Dermis blood vessel endothelial cell (primary cell): ENCODE data around the gene ARHGEF1. TPM values are rescaled to one million over a fixed set of nuclear protein-coding genes. Genes with fewer than 3 reads are reported as not detected.
"Not testable (repeated sequence)": the region's sequence is repeated elsewhere in the genome, so short reads cannot be mapped to it uniquely, and the experiment has no call there.

Experiments
- DNase-seq: peaks from one replicate; pipeline ENCODE4 v3.0.0; 2010
- total RNA-seq: library from RNA; depleted of rRNA; stranded (reverse); fragments of >200 nt; gene quantifications from 2 replicates; pipeline ENCODE4 v1.2.3, GENCODE V29; 2014

Gene ARHGEF1
- total RNA-seq, 1 donor from 2014 or later: 53.8 TPM

DNA sequence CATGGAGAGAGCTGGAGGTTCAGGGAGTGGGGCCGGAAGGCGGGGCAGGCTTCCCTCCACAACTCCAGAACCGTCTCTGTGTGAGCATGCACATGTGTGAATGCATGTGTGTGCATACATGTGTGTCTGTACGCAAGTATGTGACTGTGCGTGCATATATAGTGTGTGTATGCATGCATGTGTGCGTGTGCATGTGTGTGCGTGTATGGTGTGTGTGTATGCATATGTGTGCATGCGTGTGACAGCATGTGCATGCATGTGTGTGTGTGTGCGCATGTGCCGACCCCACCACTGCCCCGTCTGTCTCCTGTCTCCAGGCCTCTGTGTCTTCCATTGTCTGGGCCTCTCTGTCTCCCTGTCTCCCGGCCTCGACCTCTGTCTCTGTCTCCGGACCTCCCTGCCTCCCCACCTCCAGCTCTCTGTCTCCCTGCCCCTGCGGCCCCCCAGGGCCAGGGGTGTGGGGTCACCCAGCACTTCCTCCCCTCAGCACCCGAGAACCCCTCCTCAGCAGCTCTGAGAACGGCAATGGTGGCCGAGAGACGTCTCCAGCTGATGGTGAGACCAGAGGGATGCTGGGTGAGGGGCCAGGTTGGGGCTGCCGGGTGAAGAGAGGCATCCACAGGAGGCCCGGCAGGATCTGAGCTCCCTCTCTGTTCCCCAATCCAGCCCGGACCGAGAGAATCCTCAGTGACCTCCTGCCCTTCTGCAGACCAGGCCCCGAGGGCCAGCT lies 22.5 kb downstream of the ARHGEF1 start:
- DNase-seq: no peak

DNA sequence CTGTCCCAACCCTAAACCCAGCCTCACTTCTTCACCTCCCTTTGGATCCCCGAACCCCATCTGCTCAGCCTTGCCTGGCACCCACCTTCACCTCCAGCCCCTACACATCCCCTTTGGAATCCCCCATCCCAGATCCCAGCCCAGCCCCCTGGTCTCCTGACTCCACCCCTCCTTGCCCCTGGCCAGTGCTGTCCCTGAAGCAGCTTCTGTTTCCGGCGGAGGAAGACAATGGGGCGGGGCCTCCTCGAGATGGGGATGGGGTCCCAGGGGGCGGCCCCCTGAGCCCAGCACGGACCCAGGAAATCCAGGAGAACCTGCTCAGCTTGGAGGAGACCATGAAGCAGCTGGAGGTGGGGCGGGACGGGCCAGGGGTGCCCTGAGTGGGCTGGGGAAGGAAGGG lies 23.3 kb downstream of the ARHGEF1 start:
- DNase-seq: no peak

DNA sequence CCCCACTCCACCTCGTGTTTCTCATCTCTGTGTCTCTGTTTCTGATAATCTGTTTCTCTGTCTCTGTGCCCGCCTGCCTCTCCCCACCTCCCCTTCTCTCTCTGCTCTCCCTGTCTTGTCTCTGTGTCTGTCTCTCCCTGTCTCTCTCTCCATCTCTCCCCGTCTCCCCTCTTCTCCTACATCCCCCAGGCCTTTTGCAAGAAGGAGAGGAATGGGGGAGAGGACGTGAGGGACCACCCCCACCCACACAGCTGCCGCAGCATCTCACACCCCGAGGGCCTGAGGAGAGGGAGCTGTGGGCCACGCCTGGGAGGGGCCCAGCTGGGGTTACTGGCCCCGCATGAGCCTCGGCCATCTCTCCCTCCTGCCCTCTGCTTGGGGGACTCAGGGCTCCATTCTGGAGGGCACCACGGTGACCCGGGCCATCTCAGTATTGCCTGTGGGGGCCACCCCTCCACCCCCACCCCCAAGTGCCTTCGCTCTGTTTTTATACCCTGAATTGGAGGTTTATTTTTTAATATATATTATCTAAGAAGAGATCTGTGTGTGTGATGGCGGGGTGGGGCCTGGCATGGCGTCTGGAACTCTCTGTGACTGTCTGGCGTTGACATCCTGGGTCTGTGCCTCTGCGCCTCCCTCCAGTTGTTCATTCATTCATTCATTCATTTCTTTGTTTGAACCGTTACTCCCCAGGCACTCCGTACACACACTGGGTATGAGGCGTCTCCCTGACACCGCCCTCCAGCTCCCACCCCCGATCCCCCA lies 24.1 kb downstream of the ARHGEF1 start:
- DNase-seq: no peak

DNA sequence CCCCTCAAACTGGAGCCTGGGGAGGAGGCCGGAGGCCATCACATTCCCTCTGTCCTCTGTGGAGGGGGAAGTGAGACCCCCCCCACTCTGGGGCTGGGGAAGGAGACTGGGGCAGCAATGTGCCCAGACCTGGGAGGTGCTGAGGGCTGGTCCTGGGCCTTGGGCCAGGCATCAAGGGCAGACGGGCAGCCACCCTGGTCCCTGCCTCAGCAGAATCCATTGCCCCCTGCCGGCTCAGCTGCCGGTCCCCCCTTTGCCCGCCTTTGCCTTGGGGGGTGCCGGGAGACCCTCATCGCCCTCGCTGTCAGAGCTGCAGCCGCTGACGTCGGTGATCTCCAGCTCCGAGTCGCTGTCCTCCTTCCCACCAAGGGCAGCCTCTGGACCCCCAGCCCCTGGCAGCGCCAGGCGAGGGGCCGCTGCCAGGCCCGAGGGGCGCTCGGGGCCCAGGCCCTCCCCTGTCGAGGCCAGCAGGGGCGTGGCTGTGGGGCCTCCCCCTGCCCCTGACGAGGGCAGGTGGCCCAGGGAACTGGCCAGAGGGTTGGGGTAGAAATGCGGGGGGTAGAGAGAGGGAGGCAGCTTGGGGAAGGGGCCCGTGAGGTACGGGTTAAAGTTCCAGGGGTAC lies 25.1 kb downstream of the ARHGEF1 start:
- no peak for DNase-seq

- no peak for DNase-seq
Measured at GRCh38 chr19:41908724-41909464, 25.9 kb downstream of the ARHGEF1 start.

- no peak for DNase-seq
Measured at GRCh38 chr19:41909706-41910105, 26.7 kb downstream of the ARHGEF1 start.

GRCh38 chr19:41910240-41910991 lies 27.4 kb downstream of the ARHGEF1 start:
- no peak for DNase-seq

DNA sequence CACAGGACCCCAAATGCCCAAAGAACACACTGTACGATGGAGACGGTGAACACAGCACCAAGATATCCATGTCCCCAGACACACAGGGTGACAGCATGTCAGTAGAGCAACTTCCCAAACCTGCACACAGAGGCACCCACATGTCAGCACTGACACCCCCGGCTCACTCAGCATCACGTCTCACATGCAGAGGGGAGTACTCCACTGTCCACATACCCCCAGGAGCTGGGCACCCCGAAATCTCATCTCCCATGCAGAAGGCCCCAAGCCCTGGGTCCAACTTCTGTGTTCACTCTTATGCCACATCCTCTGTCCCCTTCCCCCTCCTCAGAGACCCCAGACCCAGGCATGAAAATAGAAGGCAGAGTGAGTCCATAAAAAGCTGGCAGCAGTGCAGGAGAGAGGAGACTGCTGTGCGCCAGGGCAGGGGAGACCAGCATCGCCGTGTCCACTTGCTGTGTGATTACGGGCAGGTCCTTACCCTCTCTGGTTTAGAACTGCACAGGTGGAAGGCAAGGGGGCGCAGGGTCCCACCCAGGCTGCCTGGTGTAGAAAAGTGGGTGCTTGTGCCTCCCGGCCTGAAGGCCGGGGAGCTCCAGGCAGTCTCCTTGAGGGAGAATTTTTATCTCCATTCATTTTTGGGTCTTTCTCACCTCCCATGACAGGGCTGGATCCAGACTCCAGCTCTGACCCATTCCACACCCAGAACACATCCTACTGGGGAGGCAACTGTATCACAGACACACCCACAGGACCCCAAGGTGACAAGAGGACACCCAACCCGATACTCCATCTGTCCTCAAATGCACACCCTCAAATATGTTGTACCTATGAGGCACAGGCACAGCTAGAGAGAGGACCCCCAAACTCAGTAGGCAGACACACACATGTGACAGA lies 28.3 kb downstream of the ARHGEF1 start:
- DNase-seq: no peak

DNA sequence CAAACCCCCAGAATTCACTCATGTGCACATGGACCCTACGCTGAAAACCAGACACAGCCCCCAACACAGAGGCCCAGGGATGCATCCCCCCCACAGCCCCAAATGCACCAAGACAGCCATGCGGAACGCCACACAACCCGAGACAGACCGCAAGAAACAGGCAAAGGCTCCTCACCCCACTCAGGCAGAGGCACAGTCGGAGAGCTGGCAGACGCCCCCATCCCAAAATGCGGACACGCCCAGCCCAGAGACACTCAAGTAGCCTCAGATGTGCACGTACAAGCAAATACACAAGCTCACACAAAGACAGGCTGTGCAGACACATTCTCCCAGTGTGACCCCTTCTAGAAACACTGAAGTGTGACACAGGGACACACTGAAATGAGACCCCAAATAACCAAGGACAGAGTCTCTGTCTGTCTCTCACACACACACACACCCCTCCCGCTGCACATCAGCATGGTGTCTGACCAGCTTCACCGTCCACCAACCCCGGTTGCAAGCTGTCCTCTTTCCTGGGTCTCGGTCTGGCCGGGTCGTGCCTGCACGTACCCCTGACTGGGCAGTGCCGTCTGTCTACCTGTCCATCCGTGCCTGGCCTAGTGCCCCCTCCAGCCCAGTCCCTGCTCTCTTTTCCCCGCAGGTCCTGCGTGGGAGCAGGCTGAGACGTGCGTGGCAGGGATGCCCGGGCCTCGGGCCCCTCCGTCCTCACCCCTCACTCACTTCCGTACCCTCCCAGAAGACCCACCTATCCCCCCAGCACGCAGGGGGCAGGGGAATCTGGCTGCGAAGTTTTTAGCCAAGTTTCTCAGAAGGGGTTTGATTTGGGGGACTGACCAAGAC lies 29.1 kb downstream of the ARHGEF1 start:
- no peak for DNase-seq

DNA sequence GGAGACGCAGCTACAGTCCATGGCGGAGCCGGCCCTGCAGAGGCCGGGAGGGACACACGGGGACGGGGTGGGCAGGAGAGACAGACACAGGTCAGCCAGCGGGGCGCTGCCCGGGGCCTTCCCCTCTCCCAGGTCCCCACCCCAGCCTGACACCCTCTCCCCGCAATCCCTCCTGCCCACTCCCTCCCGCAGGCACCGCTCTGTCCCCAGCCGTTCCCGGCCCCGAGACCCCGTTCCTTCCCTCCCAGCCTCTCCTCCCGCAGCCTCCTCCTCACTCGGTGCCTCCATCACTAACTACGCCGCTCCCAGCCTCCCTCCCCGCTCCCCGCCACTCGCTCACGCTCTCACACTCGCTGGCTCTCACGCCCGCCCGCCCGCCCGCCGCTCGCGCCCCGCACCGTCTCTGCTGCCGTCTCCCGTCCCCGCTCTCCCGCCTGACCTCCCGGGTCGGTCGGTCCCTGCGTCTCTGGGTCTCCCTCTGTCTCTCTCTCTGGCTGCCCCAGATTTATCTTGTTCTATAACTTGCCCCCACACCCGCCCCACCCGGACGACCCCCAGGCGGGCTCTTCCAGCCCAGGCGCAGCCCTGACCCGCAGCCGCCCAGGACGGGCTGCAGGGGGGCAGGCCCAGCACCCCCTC lies 30.0 kb downstream of the ARHGEF1 start:
- no peak for DNase-seq

DNA sequence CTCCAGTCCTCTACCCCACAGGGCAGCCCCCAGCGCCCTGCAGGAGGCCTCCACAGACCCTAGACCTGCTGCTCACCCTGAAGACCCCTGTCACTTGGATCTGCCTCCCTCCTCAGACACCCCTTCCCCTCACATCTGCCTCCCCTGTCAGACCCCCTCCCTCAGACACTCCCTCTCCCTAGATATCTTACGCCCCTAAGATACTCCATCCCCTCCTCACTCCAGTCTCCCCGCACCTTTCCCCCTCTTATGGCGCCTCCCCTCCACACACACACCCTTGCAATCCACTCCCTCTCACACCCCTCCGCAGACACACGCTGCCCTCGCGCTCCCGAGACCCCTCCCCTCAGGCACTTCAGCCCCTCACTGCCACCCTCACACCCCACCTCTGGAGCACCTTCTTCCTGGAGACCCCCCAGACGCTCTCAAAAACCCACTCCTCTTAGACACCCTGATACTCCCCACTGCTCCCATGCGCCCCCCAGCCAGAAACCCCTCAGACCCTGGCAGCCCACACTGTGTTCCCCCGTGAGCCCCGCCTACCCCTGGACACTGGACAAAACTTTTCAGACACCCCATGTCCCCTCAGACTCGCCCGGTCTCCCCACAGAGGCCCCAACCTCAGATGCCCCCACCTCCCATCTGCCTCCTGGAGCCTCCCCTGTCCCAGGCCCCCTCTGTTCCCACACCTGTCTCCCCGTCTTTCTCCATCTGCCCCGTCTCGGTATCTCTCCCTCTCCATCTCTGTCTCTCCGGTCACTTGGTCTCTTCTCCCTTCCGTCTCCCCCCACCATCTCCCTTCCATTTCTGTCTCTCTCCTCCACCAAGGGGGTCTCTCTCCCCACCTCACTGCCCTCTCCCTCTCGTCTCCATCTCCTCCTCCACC lies 30.8 kb downstream of the ARHGEF1 start:
- DNase-seq: no peak

DNA sequence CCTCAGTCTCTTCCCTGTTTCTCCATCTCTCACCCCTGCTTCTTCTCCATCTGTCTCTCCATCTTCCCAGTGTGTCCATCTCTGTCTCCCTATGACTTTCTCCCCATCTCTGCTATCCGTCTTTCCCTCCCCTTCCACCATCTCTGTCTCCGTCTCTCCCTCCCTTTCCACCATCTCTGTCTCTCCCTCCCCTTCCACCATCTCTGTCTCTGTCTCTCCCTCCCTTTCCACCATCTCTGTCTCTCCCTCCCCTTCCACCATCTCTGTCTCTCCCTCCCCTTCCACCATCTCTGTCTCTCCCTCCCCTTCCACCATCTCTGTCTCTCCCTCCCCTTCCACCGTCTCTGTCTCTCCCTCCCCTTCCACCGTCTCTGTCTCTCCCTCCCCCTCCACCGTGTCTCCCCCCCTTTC lies 31.4 kb downstream of the ARHGEF1 start:
- DNase-seq: not testable (repeated sequence)

DNA sequence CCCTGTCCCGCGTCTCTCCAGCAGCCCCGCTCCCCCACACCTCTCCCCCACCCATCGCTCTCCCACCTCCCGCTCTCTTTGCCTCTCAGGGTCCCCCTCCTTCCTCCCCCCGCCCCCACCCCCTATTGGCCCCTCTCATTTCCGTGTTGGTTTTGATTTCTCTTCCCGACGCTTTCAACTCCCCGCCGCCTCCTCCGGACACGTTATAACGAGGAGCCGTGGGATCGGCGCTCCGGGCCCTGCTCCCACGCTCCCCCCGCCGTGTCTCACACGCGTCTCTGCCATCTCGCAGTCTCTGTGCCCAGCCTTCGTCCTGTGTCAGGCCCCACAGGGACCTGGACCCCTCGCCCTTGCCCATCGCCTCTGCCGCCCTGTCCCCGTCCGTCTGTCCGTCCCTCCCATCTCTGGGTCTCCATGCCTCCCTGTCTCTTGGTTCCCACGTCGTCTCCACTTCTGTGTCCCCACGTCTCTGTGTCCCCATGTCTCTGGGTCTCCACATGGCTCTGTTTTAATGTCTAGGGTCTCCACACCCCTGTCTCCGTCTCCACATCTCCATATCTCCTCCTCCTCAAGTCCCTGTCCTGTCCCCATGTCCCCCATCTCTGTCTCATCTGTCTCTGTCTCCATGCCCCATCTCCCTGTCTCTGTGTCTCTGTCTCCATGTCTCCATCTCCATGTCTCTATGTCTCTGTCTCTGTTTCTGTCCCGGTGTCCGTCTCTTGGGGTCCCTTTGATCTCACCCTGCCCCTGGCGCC lies 32.2 kb downstream of the ARHGEF1 start:
- DNase-seq: no peak

DNA sequence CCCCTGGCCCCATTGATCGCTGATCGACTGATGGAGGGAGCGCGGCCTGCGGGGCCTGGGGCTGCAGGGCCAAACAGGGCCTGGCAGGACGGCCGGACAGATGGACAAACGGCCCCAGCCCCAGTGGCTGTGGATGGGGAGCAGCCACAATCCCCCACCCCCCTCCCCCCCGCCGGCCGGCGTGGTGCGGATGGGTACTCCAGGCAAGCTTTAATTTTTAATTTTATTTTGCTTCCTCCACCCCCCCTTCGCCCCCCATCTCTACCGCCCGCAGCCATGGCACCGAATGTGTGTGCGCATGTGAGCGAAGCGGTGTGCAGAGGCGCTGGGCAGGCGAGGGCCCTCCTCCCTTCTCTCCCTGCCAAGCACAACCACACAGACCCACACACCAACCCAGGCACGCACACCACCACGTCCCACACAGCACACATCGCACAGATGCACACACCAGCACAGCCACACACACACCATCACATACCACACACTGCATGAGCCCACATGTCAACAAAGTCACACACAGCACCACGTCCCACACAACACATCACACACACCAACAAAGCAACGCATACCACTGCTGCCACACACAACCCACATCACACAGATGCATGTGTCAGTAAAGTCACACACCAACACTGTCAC lies 32.9 kb downstream of the ARHGEF1 start:
- no peak for DNase-seq

GRCh38 chr19:41917676-41918075 lies 34.7 kb downstream of the ARHGEF1 start:
- no peak for DNase-seq

- no peak for DNase-seq
Measured at GRCh38 chr19:41918095-41918494, 35.1 kb downstream of the ARHGEF1 start.

- DNase-seq: no peak
Measured at GRCh38 chr19:41918653-41919244, 35.8 kb downstream of the ARHGEF1 start.
